ENCODE results near the gene IL1RN. TPM values are rescaled to one million over a fixed set of nuclear protein-coding genes. Genes with fewer than 3 reads are reported as not detected.

Gene IL1RN
- total and polyA plus RNA-seq, 2 of the 8 experiments (the other 6 are each of a cell fraction or from before 2014, with no cell fraction given), result not detected

DNA sequence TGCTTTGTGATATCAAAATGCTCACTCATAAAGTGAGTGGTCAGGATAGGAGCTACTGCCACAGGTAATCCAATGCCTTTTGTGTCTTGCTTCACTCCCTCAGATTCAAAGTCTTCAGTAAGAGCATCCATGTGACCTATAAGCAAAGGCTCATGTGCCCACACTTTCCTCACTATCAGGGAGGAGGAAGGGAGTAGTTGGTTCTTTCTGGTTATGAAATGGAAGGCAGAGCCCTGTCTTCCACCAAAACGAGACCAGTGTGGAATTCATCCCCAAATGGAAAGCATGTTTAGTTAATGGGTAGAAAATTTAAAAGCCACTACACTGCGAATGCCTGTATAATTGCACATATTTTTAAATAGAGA is 33.8 kb upstream of the IL1RN start:
- Histone ChIP-seq H3K4me2 (ENCODE audit: insufficient read depth in 1 of 2, low read depth in 2 of 2, low read length in 2 of 2) (no peak overlapping the region), H3K27me3 (replicated peaks in 1 of 4; ENCODE audit: control insufficient read depth in 3 of 4, extremely low read depth in 1 of 4, insufficient read depth in 3 of 4, low read length in 3 of 4) (no peaks in the 10 kb centered on the region), H4K91ac (replicated peaks; ENCODE audit: insufficient read length, low read length) (no peak overlapping the region), H3K9me3 (ENCODE audit: insufficient read depth in 2 of 2, low read depth in 1 of 2, low read length in 1 of 2) (no peaks in the 10 kb centered on the region; a peak in 1 of 4 replicates), H4K20me1 (replicated peaks in 1 of 2; ENCODE audit: control insufficient read depth in 1 of 2, insufficient read depth in 2 of 2, low read length in 2 of 2) (no peaks in the 10 kb centered on the region), H3K23ac (ENCODE audit: insufficient read length) (no peak overlapping the region), H3K27ac (ENCODE audit: low read depth, low read length) (no peak overlapping the region), H2AK5ac (ENCODE audit: low read depth, low read length) (no peak overlapping the region), H3K14ac (ENCODE audit: insufficient read length) (no peak overlapping the region), H3K79me1 (ENCODE audit: low read depth, low read length) (no peaks in the 10 kb centered on the region), H3K4me1 (replicated peaks in 1 of 4; ENCODE audit: control insufficient read depth in 3 of 4, insufficient read depth in 4 of 4, low read length in 3 of 4) (no peaks in the 10 kb centered on the region), H2BK5ac (ENCODE audit: low read depth, low read length) (no peak overlapping the region), H3K9ac (replicated peaks in 1 of 4; ENCODE audit: extremely low read depth in 1 of 4, low read depth in 3 of 4, low read length in 3 of 4) (no peak overlapping the region), H4K8ac (ENCODE audit: extremely low read depth, insufficient read depth, low read length) (no peak overlapping the region), H3K36me3 (ENCODE audit: control insufficient read depth in 2 of 4, insufficient read depth in 4 of 4, low read length in 3 of 4) (no peaks in the 10 kb centered on the region), H3K56ac (replicated peaks; ENCODE audit: insufficient read length, low read depth, low read length) (no peak overlapping the region), H3K4ac (replicated peaks; ENCODE audit: insufficient read length, low read depth, low read length) (no peak overlapping the region), H3K4me3 (ENCODE audit: extremely low read depth in 1 of 4, insufficient read depth in 2 of 4, low read depth in 3 of 4, low read length in 4 of 4) (no peak overlapping the region), H3K18ac (ENCODE audit: extremely low read depth, low read length) (no peak overlapping the region), H2BK120ac (replicated peaks; ENCODE audit: low read depth, low read length) (no peak overlapping the region), H3K23me2 (ENCODE audit: low read depth, low read length) (no peaks in the 10 kb centered on the region), H3K79me2 (ENCODE audit: control insufficient read depth in 1 of 2, insufficient read depth in 2 of 2, low read length in 2 of 2) (no peaks in the 10 kb centered on the region), H2BK20ac (ENCODE audit: low read length) (no peak overlapping the region), H2AFZ (ENCODE audit: low read length) (no peak overlapping the region), H2BK15ac (ENCODE audit: low read length) (no peak overlapping the region), H2BK12ac (ENCODE audit: low read depth, low read length) (no peak overlapping the region), H4K5ac (ENCODE audit: insufficient read length, low read depth, low read length) (no peak overlapping the region)
- ChIA-PET CTCF (ENCODE audit: partially characterized antibody) (interaction anchor here (0.5 kb wide), 1 partner anchor 289 kb away, joined by 3 read pairs; no protein-coding TSS in a partner anchor), POLR2A (ENCODE audit: partially characterized antibody) (no interaction called here)
- 27% methylated on average over 2 of the region's 2 CpGs; no CpG with 5 or more reads in 1 of the 2 experiments for WGBS, 2 experiments (ENCODE audit: extremely low coverage in 1 of 2, insufficient coverage in 1 of 2, insufficient read length in 1 of 2, insufficient replicate concordance in 2 of 2, low coverage in 1 of 2, low lambda C conversion rate in 2 of 2, missing lambda C conversion rate in 1 of 2)
- TF ChIP-seq CBX8 (IDR thresholded peaks at IDR 0.05; ENCODE audit: borderline replicate concordance, low read depth, low read length) (no peak), POLR2A (IDR thresholded peaks at IDR 0.05; ENCODE audit: control extremely low read depth in 1 of 2, low read depth in 2 of 2, low read length in 2 of 2) (no peak), TCF12 (IDR thresholded peaks at IDR 0.05; ENCODE audit: low read depth, low read length) (no peak), EZH2 (IDR thresholded peaks at IDR 0.05; ENCODE audit: low read depth, low read length, severe bottlenecking) (no peak), CEBPB (IDR thresholded peaks at IDR 0.05; ENCODE audit: low read depth, low read length) (no peak), KDM5A (IDR thresholded peaks at IDR 0.05; ENCODE audit: low read length) (no peak), JUN (IDR thresholded peaks at IDR 0.05; ENCODE audit: low read depth, low read length) (no peak)
- TF ChIP-seq, protein P1, sequence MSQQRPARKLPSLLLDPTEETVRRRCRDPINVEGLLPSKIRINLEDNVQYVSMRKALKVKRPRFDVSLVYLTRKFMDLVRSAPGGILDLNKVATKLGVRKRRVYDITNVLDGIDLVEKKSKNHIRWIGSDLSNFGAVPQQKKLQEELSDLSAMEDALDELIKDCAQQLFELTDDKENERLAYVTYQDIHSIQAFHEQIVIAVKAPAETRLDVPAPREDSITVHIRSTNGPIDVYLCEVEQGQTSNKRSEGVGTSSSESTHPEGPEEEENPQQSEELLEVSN (IDR thresholded peaks at IDR 0.05), result no peak
- TF ChIP-seq, protein P2, sequence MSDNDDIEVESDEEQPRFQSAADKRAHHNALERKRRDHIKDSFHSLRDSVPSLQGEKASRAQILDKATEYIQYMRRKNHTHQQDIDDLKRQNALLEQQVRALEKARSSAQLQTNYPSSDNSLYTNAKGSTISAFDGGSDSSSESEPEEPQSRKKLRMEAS (IDR thresholded peaks at IDR 0.05), result no peak
- no peak for DNase-seq (ENCODE audit: low read depth in 1 of 2, low spot score in 2 of 2)
- no peak for FAIRE-seq

All from H1 (cell line).